GM06990 (cell line): ENCODE data around the gene FHIT.

Source experiments
- DNase-seq: peaks from one replicate; pipeline ENCODE4 v3.0.0-alpha.2; 2011; ENCODE audit not compliant: insufficient read length; ENCODE audit errors: extremely low read depth
- H3K27me3 ChIP-seq: replicated peaks from 2 replicates; pipeline ENCODE4 v1.6.0; 2011; ENCODE audit warnings: low read length; ENCODE audit not compliant: control insufficient read depth, insufficient read depth
- H3K36me3 ChIP-seq: 2 replicates; pipeline ENCODE4 v1.5.1; 2011; ENCODE audit warnings: low read length; ENCODE audit not compliant: control insufficient read depth, insufficient read depth
- H3K4me3 ChIP-seq: replicated peaks from 2 replicates; pipeline ENCODE4 v1.5.1; 2011; ENCODE audit warnings: low read depth, mild to moderate bottlenecking, control low read depth, low read length
- CTCF ChIP-seq: IDR thresholded peaks from 2 replicates; pipeline ENCODE4 v1.5.1; 2011; ENCODE audit warnings: low read length, control low read depth, mild to moderate bottlenecking, inconsistent platforms; ENCODE audit not compliant: insufficient read depth, poor library complexity, severe bottlenecking

The FHIT gene

GRCh38 chr3:60743631-60744164 lies 507.6 kb downstream of the FHIT start:
- DNase-seq, result no peak
- Histone ChIP-seq H3K4me3 (no peak overlapping the region), H3K27me3 (no peaks in the 10 kb centered on the region), H3K36me3 (no peaks in the 10 kb centered on the region)
- no peak for TF ChIP-seq CTCF

- Histone ChIP-seq H3K36me3 (no peaks in the 10 kb centered on the region), H3K4me3 (no peak overlapping the region), H3K27me3 (no peaks in the 10 kb centered on the region)
- no peak for TF ChIP-seq CTCF
- DNase-seq, result no peak
These were observed 508.6 kb downstream of the FHIT start for GRCh38 chr3:60742606-60743145.

GRCh38 chr3:60737633-60738399 lies 513.4 kb downstream of the FHIT start:
- H3K27me3 ChIP-seq, result no peaks in the 10 kb centered on the region

GRCh38 chr3:60730371-60730770 lies 520.9 kb downstream of the FHIT start:
- TF ChIP-seq CTCF, result no peak
- H3K36me3 ChIP-seq, result no peaks in the 10 kb centered on the region
- DNase-seq, result no peak
- no peak overlapping the region for H3K4me3 ChIP-seq
- H3K27me3 ChIP-seq, result no peaks in the 10 kb centered on the region

More at GRCh38 chr3:60737633-60738399, 513.4 kb downstream of the FHIT start:
- no peak for TF ChIP-seq CTCF
- DNase-seq, result no peak
- no peaks in the 10 kb centered on the region for H3K36me3 ChIP-seq
- no peak overlapping the region for H3K4me3 ChIP-seq

GRCh38 chr3:60729056-60729455 lies 522.2 kb downstream of the FHIT start:
- Histone ChIP-seq H3K4me3 (no peak overlapping the region), H3K36me3 (no peaks in the 10 kb centered on the region), H3K27me3 (no peaks in the 10 kb centered on the region)
- DNase-seq, result no peak
- TF ChIP-seq CTCF, result no peak

GRCh38 chr3:60728006-60728405 lies 523.2 kb downstream of the FHIT start:
- H3K4me3 ChIP-seq, result no peak overlapping the region
- TF ChIP-seq CTCF, result no peak
- H3K27me3 ChIP-seq, result no peaks in the 10 kb centered on the region
- H3K36me3 ChIP-seq, result no peaks in the 10 kb centered on the region
- DNase-seq, result no peak
